Panc1 (cell line): Measurements from ENCODE around the gene PYGM.

Experiments used
- POLR2AphosphoS5 ChIP-seq: IDR thresholded peaks from 2 replicates; pipeline ENCODE4 v1.6.1; 2012; ENCODE audit warnings: mild to moderate bottlenecking, low read depth, low read length, moderate library complexity
- TF ChIP-seq, protein P1 (sequence below): fragments of 450-650 bp; IDR thresholded peaks from 2 replicates; pipeline ENCODE4 v1.5.1; 2017; ENCODE audit warnings: mild to moderate bottlenecking

DNA sequence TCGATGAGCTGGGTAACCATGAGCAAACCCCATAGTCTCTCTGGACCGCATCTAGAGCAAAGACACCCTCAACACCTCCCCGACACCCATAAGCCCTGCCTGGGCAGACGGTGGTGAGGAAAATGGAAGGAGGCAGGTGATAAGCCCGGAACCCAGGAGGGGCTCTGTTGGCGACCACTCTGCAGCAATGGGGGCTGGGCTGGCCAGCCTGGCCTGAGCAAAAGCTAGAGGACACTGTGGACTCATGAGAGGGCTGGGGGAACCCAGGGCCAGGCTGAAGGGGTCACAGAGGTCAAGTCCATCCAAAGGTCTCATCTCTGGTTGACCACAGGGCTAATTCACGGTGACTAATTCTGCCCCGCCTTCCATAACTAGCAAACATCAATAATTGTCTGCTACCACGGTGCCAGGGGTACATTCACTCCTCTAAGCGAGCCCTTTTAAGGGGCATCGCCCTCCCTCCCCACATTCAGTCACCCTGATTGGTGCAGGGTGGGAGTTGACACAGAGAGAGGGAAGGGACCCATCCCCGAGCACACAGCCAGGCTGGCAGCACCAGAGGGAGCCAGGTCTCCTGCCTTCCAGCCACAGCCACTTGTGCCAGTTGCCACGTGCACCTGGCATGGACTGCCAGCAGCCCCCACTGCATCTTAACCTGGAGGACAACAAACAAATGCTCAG, 4.0 kb downstream of the PYGM start:
- TF ChIP-seq, protein P1, sequence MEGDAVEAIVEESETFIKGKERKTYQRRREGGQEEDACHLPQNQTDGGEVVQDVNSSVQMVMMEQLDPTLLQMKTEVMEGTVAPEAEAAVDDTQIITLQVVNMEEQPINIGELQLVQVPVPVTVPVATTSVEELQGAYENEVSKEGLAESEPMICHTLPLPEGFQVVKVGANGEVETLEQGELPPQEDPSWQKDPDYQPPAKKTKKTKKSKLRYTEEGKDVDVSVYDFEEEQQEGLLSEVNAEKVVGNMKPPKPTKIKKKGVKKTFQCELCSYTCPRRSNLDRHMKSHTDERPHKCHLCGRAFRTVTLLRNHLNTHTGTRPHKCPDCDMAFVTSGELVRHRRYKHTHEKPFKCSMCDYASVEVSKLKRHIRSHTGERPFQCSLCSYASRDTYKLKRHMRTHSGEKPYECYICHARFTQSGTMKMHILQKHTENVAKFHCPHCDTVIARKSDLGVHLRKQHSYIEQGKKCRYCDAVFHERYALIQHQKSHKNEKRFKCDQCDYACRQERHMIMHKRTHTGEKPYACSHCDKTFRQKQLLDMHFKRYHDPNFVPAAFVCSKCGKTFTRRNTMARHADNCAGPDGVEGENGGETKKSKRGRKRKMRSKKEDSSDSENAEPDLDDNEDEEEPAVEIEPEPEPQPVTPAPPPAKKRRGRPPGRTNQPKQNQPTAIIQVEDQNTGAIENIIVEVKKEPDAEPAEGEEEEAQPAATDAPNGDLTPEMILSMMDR = no peak
- no peak for TF ChIP-seq POLR2AphosphoS5
